Stimulated activated CD4-positive, alpha-beta T cell treated with anti-CD3 and anti-CD28 coated beads, Interleukin-4, amount 100 ng/mL, for 24 hours (primary cell): ENCODE results near the gene GJA5.

ENCODE experiments used
- DNase-seq: peaks from one replicate; pipeline ENCODE4 v3.0.0-alpha.2; 2020

Gene GJA5

DNA sequence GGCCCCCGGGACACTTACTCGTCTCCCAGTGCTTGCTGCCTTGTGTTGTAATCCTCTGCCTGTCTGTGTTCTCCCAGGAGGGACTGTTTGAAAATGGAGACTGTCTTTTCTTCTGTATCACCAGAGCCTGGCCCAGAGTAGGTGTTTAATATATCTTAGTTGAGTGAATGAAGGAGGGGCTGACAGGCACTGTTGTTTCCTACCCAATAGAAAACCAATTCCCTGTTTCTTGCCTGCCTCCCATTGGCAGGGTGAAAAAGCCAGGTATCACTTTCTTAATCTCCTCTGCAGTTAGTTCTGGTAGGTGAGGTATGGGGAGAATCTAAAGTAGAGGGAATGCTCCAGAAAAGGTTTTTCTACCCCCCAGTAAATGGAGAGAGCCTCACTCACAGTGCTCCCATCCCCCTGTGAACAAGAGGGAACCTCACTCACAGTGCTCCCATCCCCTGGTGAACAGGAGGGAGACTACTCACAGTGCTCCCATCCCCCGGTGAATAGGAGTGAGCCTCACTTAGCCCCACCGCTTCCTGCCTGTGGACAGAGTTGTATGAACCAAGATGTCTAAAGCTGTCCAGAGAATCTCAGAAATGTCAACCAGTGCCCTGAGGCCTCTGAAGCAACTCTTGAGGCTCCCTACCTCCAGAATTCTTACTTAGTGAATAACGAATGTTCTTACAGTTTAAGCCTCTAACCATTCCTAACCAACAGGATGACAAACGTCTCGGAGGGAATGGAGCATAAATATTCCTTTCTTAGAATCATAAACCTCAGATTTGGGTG is at the start of gene GJA5:
GJA5 (minus strand) TSS at position 122 of the 780 bp plus-strand sequence. CDS start 1,364 bp downstream, outside the sequence.
- DNase-seq: no peak

DNA sequence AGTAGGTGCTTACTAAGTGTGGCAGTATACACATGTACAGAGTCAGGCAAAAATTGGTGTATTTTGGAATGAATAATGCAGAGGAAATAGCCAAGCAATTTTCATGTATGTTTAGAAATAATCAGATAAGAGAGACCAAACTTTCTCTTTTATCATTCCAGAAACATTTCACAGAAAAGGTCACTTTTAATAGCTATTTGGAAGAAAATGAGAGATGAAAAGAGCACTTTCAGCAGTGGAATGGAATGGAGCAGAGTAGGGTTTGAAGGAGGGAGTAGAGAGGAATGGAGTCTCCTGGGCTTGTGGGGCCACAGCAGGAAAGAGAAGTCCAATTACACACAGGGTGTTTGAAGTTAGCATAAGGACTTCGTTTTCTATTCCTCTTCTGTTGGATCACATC is 48.8 kb upstream of the GJA5 start:
- no peak for DNase-seq

DNA sequence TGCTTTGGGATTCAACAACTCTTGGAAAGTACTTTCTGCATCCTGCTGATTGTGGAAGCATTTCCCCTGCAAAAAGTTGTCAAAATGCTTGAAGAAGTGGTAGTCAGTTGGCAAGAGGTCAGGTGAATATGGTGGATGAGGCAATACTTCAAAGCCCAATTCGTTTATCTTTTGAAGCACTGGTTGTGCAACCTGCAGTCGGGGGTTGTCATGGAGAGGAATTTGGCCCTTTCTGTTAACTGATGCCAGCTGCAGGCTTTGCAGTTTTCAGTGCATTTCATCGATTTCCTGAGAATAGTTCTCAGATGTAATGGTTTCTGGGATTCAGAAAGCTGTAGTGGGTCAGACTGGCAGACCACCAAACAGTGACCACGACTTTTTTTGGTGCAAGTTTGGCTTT is 47.6 kb upstream of the GJA5 start:
- DNase-seq: no peak

DNA sequence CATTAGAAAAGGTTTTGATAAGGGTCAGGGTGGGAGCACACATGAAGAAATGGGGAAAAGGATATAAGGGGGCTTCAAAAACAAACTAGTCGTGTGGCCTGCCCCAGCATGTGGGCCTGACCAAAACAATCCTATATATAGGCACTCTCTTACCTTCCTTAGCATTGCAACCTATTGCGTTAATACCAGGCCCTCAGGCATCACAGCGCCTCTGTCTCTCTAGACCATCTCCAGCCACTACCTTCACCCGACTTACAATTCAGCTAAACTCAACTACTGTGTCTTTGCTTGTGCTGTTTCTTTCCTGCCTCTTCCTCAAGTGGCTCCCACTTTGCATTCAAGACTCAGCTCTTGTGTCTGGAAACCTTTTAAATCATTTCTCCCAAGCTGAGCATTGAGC is 47.0 kb upstream of the GJA5 start:
- DNase-seq: no peak

DNA sequence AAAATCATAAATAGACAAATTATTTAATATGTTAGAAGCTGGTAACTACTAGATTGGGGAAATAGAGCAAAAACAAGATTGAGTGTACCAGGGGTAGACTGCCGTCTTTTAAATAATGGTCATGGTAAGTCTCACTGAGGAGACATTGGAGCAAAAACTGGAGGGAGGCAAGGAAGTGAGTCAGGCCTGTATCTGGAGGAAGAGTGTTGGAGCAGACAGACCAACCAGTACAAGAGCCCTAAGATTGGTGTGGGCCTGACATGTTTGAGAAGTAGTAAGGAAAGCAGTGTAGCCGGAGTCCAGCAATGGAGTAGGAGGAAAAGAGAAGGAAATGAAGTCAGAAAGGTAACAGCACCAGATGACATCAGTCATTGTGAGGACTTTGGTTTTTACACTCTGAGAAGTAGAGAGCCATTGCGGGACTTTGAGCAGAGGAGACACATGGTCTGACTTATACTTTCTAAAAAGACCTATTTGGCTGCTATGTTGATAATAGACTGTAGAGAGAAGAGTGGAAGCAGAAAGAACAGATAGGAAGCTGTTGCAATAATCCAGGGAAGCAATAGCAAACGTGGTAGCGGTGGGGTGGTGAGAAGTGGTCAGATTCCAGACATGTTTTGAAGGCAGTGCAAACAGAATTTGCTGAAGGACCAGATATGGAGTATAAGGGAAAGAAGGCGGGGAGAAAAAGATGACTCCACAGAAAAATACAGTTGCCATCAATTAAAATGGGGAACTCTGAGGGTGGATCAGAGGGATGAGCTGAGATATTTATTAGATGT is 44.7 kb upstream of the GJA5 start:
- no peak for DNase-seq

DNA sequence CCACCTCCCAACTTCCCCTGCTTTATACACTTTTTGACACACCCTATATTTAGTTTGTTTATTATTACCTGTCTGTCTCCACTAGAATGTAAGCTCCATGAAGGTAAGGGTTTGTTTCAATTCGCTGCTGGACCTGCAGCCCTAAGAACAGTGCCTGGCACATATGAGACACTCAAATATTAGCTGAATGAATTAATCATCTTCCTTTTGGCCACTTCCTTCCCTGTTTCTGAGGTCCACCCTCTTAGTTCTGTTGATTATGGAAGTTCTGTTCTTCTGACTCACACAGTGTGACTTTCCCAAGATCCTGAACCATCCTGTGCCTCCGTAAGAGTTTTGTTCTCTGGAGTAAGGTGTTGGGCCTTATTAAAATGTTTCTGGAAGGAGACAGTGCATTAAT is 40.4 kb upstream of the GJA5 start:
- DNase-seq: no peak

DNA sequence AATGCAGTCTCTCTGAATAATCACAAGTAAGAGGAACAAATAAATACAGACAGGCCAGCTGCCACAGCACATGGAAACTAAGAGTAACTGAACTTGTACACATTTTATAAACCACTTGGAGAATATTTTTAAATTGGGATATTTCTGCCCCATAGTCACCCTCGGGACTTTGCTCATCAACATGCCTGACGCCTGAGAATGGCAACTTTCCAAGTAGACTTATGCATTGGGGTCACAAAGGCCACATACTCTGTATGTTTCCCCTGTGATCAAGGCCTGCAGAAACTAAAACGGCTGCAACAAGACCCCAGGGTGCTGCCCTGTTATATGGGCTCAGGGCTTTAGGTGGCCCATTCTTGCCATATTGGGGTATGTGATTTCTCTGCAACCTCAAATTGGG is 38.3 kb upstream of the GJA5 start:
- DNase-seq: no peak

DNA sequence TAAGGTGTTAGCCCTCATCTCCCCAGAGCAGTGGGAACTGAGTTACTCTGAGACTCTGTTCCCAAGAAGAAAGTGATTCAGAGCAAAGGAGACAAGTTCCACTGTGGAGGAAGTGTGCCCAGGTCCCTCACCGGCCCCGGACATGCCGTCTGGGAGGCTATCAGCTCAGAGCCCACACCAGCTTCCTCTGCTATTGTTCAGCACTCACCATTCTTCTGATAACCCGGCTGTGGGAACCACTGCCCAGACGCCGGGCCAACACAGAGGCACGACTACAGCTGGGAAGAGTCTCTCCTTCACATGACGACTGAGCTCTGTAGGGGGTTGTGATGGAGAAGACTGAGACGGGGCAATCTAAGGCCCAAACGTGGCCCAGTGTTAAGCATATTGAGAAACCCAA is 34.2 kb upstream of the GJA5 start:
- no peak for DNase-seq

DNA sequence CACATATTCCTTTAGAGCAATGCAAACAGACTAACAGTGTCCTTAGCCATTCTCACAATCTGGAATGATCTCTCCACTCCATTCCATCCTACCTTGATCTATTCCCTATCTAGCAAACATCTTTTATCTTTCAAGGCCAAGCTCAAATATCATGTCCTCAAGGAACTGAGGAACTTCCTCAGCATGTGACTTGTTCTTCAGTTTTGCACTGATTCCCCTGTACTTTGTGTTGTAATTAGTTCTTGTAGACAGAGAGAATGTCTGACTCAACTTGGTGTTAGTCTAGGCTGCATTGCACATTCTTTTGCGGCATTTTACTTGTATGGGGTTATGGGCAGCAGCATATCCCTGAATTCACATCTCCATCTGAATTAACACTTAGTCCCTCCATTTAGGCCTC is 31.5 kb upstream of the GJA5 start:
- no peak for DNase-seq

DNA sequence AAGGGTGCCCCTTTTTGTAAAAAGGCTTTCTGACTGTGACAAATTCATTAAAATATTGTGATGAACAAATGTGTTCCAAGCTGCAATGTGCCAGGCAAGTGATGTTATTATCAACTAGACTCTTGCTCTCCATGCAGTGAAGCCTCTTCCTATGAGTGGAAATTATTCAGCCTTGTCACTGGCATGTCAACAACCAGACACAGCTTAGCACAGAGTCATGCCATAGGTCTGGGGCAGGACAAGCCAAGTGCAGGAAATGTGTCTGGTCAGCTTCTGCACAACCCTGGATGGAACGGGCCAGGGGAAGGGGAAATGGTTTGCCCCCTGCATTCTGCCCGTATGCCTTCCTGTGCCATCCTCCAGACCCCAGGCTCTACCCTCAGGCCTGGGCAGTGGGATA is 27.4 kb upstream of the GJA5 start:
- no peak for DNase-seq

DNA sequence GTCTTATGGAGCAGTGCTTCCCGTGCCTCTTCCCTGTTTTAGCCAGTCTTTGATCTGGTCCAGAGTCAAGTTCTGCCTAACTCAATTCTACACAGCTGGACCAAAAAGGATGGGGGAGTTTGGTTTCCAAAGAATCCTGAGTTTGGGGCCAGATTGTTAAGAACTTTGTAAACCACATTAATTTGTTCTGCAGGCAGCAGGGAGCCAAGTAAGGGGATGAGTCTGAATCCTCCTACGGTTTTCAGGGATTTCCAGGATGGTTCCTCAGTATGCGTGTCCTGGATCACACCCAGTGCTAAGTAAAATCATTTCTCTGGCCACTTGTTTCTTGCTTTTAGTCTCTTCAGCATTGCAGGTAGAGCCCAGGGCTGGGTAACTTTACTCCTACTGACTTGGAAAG is 26.1 kb upstream of the GJA5 start:
- DNase-seq: no peak

DNA sequence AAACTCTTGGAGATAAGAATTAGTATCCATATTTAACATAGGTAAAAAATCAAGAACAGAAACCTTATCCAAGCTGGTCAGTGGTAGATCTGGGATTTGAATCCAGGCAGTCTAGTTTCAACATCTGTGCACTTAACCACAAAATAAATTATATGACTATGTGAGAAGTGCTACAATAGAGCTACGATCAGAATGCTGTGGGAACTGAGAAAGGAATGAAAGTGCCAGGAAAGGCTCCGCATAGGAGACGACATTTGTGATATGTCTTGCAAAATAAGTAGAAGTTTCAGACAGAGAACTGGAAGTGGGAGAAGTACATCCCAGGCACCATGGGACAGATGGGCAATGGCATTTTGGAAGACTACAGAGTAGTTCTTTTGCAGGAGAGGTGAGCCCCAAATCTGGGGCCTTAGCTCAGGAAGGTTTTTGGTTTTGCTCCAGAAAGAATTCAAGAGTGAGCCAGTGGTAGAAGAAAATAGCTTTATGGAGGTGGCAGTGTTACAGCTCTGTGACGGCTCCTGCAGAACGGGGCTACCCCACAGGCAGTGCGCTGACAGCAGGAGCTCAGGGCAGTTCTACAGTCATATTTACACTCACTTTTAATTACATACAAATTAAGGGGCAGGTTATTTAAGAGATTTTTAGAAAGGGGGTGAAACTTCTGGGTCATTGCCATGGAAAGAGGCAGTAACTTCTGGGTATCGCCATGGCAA is 25.5 kb upstream of the GJA5 start:
- no peak for DNase-seq

DNA sequence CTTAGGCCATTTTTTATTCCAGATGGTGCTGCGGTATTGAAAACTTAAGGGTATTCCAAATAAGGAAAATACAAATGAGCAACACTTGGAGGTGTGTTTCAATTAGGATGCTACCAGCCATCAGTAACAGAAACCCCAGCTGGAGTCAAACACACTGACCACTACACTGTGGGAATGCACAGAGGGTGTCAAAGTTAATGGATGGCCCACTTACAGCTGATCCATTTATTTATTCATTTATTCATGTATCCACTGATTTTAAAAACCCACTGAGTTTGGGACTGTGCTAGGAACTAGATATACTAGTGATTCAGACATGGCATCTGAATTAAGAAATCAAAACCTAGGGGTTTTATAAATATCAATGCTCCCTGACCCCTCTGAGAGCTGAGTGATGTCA is 24.5 kb upstream of the GJA5 start:
- DNase-seq: no peak

DNA sequence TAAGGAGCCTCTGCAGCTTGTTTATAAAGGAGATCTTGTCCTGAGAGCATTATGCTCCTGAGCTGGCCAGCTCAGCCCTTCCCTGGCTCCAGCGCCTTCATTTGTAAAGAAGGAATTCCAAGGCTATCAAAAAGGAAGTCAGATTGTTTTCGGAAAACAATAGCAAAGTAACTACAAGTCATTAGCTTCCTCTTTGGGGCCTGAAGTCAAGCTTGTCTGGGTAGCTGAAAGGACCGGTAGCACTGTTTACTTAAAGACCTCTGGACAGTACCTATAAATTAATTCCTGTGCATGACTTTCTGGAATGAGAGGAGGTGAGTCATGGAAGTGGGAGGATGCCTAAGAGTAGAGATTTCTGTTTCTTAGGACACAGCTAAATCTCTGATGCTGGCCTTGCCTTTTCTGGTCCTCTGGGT is 20.7 kb upstream of the GJA5 start:
- no peak for DNase-seq

DNA sequence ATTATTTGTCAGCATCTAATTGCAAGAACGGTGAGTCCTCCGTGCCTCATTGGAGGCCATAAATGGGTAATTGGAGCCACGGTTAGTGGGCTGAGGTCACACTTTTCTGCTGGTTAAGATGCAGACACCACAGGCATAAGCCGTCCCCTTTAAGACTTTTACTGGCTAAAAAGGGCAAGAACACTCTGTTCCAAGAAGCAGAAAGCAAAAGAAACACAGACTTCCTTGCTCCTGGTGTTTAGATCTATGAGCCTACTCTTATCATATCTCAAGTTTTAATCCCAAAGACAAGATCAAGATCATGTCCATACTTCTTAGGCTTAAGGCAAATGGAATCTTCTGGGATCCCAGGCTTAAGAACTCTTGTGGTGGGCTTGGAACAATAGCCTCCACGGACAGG is 17.3 kb upstream of the GJA5 start:
- no peak for DNase-seq

DNA sequence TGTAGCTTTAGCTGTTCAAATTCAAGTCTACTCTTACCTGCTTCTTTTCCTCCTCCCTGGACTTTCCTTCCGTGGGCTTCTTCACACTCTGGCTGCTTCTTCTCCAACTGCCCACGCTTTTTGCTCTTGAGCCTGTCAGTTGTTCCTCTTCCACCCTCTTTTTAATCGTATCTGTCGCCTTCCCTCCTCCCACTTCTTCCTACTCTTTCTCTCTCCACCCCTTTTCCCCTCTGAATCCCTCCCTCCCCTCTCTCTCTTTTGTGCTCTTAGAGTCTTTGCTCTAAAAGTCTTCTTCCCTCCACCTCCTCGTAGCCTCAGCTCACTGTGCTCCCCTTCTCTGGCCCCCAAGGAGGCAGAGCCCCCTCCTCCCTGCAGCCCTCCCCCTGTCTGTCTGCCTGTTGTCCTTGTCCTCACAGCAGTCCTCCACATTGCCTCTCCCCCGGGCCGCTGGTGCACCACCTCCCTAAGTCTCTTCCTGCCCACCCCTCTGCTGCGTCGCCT is 12.9 kb upstream of the GJA5 start:
- no peak for DNase-seq

DNA sequence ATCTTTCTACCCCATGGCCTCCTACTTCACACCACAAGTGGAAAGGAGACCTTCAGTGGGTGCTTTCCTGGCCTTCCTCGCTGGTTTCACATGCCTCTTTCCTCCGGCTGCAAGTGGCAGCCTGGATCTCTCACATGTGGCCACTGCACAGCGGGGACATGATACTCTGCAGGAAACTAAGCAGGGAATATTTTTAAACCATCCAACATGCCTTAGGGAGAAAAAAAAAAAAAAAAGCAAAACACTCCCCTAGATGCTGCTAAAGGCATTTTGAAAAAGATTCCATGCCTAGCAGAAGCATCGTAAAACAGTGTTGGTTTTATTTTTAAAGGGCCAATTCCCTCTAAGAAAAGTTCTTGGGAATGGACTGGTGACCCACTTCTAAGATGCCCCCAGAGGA is 12.2 kb upstream of the GJA5 start:
- no peak for DNase-seq

DNA sequence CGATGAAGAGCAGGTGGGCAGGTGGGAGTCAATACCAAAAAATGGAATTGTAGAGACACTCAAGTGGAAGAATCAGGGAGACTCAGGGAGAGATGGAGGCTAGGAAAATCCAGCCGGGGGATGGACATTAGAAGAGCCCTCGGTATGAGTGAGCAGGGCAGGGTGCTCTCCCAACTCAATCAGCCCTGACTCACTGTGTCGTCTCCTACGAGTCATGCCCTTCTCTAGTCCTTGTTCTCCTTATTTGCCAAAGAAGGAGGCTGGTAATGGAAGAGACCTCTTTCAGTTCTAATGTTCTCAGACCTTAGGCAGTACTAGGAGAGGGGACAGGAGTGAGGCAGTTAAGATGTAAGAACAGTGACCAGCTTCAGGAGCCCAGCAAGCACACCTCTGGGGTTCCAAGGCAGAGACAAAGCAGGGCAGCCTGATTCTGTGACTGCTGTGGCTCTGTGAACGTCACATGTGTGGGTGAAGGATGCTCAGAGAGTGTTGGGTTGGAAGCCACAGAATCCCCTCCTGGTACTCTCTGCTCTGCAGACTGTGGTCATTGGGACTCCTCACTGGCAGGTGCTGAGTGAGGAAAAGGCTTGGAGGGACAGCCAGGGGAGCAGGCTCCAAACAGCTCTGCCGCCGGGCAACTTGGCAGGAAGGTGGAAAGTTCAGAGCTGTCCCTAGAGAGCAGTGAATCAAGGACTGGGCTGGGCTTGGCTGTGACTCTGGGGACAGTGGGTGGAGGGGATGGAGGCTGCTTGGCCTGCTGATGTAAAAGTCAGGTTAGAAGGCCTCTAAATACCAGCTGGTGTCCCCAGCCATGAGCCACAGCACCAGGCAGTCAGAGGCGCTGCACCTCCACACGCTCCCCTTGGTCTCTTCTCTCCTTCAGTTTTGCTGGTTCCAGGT is 11.1 kb upstream of the GJA5 start:
- DNase-seq: no peak

DNA sequence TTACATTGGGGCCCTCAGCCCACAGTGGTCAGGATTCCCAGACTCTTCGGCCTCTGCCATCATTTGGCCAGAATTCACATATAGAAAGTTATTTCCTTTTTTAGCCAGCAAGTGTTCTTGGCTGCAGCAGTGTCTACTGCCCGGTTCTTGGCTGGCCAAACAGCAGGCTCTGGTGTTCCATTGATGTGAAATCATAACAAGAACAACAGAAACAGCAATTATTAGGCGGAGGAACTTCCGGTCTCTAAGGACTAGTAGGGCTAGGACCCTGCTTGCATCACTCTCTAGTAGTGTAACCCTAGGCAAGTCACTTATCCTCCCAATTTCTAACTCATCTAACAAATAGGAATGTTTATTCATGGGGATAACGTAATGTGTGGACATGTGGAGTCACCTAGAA is 8.7 kb upstream of the GJA5 start:
- no peak for DNase-seq

DNA sequence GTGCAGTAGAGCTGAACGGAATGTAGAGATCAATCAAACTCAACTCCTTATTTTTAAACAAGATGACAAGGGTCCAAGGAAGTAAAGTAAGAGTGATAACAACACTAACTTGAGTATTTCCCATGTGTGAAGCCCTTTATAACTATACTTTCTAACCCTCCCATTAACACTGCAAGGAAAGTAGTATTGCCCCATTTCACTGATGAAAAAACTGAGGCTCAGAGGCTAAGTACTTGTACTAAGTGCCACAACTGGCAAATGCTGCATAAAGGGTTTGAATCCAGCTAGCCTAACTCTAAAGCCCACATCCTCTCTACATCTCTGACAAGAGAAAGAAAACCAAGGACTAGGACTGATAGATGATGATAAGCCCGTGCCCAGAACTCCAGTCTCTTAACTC is 8.2 kb upstream of the GJA5 start:
- no peak for DNase-seq

DNA sequence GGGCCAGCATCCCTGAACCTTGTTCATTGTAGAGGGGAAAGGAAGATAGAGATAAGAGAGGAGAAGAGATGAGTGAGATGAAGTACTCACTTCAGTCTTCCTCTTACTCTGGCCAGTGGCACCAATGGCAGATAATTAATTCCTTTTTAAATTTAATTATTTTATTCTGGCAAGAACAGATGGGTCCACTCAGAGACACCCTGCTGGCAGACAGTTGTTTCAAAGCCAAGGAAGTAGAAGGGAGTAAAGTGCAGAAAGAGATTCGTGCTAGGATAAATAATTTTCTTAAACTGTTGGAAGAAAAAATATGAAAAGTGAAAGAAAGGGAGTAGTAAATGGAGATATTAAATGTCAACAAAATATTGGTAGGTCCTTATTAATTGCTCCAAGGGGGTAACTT is 7.7 kb upstream of the GJA5 start:
- no peak for DNase-seq

DNA sequence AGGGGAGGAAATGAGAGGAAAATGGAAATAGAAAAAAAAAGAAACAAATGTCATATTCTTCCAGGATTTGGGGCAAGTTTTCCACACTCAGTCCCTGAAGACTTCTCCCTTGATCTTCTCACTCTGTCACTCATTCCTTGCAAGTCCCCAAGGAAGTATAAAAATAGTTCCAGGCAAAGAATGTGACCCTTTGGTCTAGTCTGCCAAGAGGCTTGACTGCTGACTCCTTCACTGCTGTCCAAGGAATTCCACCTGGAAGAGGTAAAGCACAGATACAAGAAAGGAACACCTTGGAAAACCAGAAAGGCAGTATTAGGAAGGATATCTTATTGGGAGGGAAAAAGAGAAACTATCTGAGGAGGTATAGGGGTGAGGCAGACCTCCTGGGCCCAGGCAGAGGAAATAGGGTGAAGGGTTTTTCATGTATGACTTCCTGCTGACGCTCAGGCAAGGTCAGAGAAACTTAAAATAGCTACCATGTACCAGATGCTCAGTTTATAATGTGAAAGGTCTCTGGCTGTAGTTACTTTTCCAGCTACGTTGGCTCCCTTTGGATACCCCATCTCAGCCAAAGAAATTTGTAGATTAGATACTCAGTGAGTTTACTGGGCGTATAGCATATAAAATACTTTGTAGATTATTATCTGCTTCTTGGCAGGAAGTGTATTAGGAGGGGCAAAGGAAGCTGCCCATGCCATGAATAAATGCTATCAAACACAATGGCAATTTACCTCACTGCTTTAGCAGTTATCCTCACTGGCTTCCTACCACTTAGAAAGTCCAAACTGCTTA is 2.0 kb upstream of the GJA5 start:
- no peak for DNase-seq
